ENCODE results near the gene CEP85. TPM values are rescaled to one million over a fixed set of nuclear protein-coding genes. Genes with fewer than 3 reads are reported as not detected.
"Not testable (repeated sequence)": the region's sequence is repeated elsewhere in the genome, so short reads cannot be mapped to it uniquely, and the experiment has no call there.

CEP85 gene
- total RNA-seq, 2 experiments from 2014 or later: 48.7 to 49.1 TPM

DNA sequence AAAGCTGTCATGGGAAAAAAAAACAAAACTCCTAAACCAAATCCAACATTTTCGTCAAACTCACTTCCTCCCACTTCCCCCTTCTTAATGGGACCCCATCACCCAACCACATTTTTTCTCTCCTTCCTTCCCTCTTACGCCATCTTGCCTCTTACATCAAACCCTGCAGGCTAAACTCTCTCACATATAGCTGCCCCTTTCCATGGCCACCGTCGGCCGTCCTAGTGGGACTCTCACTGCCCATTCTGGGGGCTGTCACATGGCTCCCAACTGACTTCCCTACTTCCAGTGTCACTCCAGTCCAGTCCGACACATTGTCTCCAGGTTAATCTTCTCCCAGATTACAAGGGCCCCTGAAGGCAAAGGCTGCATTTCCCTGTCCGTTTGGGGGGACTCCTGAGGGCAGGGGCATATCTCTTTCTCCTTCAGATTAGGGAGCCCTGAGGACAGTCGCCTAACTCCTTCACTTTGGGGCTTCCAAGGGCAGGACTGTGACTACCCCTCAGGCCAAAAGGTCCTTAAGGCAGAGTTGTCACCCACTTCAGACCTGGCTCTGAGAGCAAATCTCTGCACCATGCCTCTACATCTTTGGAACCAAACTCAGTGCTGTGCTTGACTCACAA is 71.8 kb downstream of the CEP85 start:
- DNase-seq (no peak), ATAC-seq (peak; percentile 4)
- H3K27ac Mint-ChIP-seq: peak overlapping the region; percentile 96
- H3K9me3 Mint-ChIP-seq (ENCODE audit: insufficient read depth): no peaks in the 10 kb centered on the region
- POLR2A ChIA-PET: interaction anchor here (1.4 to 4.9 kb wide), 3 partner anchors 9 to 17 kb away, joined by 3 to 79 read pairs (median 6); partner anchors contain the start of gene CD52
- H3K27me3 Mint-ChIP-seq (ENCODE audit: low read depth): no peaks in the 10 kb centered on the region
- peaks cover 44% of the 10 kb centered on the region for H3K4me1 Mint-ChIP-seq (ENCODE audit: low read depth)
- H3K36me3 Mint-ChIP-seq (ENCODE audit: low read depth): peaks cover 5% of the 10 kb centered on the region
- CTCF ChIA-PET: interaction anchor here (6.1 kb wide), 1 partner anchor 18 kb away, joined by 159 read pairs; no protein-coding TSS in a partner anchor
- peak overlapping the region; percentile 99 for H3K4me3 Mint-ChIP-seq

- H3K27me3 Mint-ChIP-seq (ENCODE audit: low read depth): no peaks in the 10 kb centered on the region
- POLR2A ChIA-PET: interaction anchor here (1.4 to 4.9 kb wide), 7 partner anchors 9 to 194 kb away, joined by 3 to 79 read pairs (median 10); partner anchors contain the start of genes CD52 and SH3BGRL3
- peaks cover 5% of the 10 kb centered on the region for H3K36me3 Mint-ChIP-seq (ENCODE audit: low read depth)
- peak; percentile 99 for ATAC-seq
- no peaks in the 10 kb centered on the region for H3K9me3 Mint-ChIP-seq (ENCODE audit: insufficient read depth)
- peak within 1 kb of the TSS; percentile 99 for H3K4me3 Mint-ChIP-seq
- H3K27ac Mint-ChIP-seq: peak within 1 kb of the TSS; percentile 96
- CTCF ChIA-PET: interaction anchor here (0.8 to 6.1 kb wide), 12 partner anchors 9 to 165 kb away, joined by 3 to 159 read pairs (median 5); partner anchors contain the start of gene CD52
- peak; percentile 97 for DNase-seq
- H3K4me1 Mint-ChIP-seq (ENCODE audit: low read depth): peaks cover 38% of the 10 kb centered on the region
Observed at GRCh38 chr1:26306290-26307229, 72.6 kb downstream of the CEP85 start, which contains the start of gene UBXN11. Gene UBXN11 (minus strand): TSS chr1:26306636. CDS start chr1:26302883, 3,753 bp downstream.

GRCh38 chr1:26307363-26307781 is 73.4 kb downstream of the CEP85 start:
- Mint-ChIP-seq H3K27ac (peak overlapping the region; percentile 96), H3K9me3 (ENCODE audit: insufficient read depth) (no peaks in the 10 kb centered on the region), H3K36me3 (ENCODE audit: low read depth) (peaks cover 5% of the 10 kb centered on the region), H3K4me3 (peak overlapping the region; percentile 99), H3K27me3 (ENCODE audit: low read depth) (no peaks in the 10 kb centered on the region), H3K4me1 (ENCODE audit: low read depth) (peaks cover 43% of the 10 kb centered on the region)
- ChIA-PET CTCF (interaction anchor here (0.7 to 6.1 kb wide), 17 partner anchors 8 to 164 kb away, joined by 3 to 159 read pairs (median 4); partner anchors contain the start of genes CD52, DHDDS and SH3BGRL3), POLR2A (interaction anchor here (1.7 to 4.9 kb wide), 5 partner anchors 11 to 193 kb away, joined by 3 to 79 read pairs (median 15); partner anchors contain the start of genes CD52 and SH3BGRL3)
- peak; percentile 11 for ATAC-seq
- DNase-seq: peak; percentile 38

DNA sequence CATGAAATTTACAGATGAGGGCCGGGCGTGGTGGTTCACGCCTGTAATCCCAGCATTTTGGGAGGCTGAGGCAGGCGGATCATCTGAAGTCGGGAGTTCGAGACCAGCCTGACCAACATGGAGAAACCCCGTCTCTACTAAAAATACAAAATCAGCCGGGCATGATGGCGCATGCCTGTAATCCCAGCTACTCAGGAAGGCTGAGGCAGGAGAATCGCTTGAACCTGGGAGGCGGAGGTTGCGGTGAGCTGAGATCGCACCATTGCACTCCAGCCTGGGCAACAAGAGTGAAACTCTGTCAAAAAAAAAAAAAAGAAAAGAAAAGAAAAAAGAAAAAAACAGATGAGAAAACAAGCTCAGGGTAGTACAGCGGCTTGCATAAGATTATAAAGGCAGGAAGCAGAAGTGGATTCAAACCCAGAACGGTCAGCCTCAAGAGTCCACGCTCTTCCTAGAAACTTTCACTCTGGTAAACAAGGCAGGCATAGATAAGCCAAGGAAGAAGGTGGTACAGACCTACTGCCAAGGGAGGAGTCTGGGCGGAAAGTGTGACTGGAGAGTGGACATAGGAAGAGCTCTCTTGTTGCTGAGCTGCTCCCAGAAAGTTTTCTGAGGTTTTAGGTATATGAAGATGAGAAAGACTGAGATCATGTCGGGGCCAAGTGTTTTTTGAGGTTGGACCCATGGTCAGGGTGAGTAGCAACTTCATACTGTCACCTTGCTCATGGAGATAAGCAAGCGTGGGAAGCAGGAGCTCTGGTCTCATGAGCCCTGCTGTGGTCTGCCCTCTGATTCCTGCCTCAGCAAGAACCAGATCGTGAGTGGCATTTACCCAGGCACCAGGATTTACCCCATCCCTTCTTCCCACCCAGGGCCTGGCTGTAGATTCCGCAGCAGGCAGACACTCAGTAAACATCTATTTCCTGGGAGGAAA is 74.2 kb downstream of the CEP85 start:
- ATAC-seq; DNase-seq; H3K36me3 Mint-ChIP-seq (ENCODE audit: low read depth); H3K27me3 Mint-ChIP-seq (ENCODE audit: low read depth); H3K9me3 Mint-ChIP-seq (ENCODE audit: insufficient read depth): not testable (repeated sequence)
- POLR2A ChIA-PET: interaction anchor here (0.6 to 4.9 kb wide), 8 partner anchors 10 to 192 kb away, joined by 3 to 79 read pairs (median 6); partner anchors contain the start of genes CD52, HMGN2 and SH3BGRL3
- CTCF ChIA-PET: interaction anchor here (0.7 to 6.1 kb wide), 16 partner anchors 10 to 163 kb away, joined by 3 to 159 read pairs (median 4); partner anchors contain the start of genes CD52, DHDDS and SH3BGRL3
- peak overlapping the region; percentile 96 for H3K27ac Mint-ChIP-seq
- H3K4me3 Mint-ChIP-seq: peak overlapping the region; percentile 99
- peaks cover 47% of the 10 kb centered on the region for H3K4me1 Mint-ChIP-seq (ENCODE audit: low read depth)

DNA sequence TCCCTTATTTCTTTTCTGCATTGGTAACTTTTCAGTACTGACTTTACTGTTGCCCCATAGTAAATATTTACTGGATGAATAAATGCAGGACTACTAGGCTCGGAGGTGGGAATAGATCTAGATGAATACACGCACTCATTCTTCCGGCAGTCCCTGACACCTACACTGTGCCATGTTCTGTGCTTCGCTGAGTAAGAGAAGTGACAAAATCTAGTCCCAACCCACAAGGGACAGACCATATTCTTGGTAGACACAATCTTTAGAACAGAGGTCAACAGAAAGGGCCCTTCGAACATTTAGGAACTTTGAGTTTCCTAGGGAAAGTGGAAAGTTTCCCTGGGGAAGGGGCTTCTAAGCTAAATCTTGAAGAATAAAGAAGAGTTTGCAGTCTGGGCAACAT is 80.5 kb downstream of the CEP85 start:
- ChIA-PET POLR2A (interaction anchor here (1.1 to 10.8 kb wide), 2 partner anchors 12 to 31 kb away, joined by 3 to 409 read pairs; partner anchors contain the start of gene SH3BGRL3), CTCF (interaction anchor here (0.6 to 11.5 kb wide), 9 partner anchors 8 to 103 kb away, joined by 3 to 591 read pairs (median 6); partner anchors contain the start of genes CEP85, SH3BGRL3 and UBXN11)
- Mint-ChIP-seq H3K4me1 (ENCODE audit: low read depth) (peaks cover 52% of the 10 kb centered on the region), H3K27ac (peak overlapping the region; percentile 75), H3K9me3 (ENCODE audit: insufficient read depth) (no peaks in the 10 kb centered on the region), H3K36me3 (ENCODE audit: low read depth) (peaks cover 20% of the 10 kb centered on the region), H3K27me3 (ENCODE audit: low read depth) (no peaks in the 10 kb centered on the region), H3K4me3 (peak overlapping the region; percentile 9)
- ATAC-seq: no peak
- DNase-seq: no peak

DNA sequence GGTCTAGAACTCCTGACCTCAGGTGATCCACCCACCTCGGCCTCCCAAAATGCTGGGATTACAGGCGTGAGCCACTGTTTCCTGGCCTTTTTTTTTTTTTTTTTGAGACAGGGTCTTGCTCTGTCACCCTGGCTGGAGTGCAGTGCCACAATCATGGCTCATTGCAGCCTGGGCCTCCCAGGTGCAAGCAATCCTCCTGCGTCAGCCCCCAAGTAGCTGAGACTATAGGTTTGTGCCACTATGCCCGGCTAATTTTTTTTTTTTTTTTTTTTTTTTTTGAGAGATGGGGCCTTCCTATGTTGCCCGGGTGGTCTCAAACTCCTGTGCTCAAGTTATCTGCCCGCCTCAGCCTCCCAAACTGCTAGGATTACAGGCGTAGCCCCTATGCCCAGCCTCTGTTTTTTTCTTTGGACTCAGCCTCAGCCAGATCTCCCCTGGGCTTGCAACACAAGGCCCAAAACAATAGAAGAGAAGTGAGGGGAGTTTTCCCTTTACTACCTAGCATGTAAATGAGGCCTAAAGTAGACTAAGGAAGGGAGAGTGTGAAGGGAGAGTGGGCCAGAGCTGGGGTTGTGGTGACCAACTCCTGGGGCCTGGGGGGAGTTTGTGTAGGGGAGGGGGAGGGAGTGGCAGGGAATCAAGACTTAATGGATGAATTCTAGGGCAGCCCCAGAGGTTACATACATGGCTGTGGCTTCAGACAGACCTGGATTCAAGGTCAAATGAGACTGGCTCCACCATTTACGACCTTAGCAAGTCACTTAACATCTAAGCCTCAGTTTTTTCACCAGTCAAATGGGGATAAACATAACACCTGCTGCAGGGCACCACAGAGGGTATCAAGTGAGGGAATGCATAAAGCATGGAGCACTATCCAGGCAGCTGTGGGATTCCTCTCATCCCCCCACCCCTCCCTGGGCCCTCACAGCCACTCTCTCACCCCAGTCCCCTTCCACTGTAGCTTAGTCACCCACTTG is 82.2 kb downstream of the CEP85 start:
- ATAC-seq (no peak), DNase-seq (no peak)
- Mint-ChIP-seq H3K9me3 (ENCODE audit: insufficient read depth) (no peaks in the 10 kb centered on the region), H3K27me3 (ENCODE audit: low read depth) (no peaks in the 10 kb centered on the region), H3K36me3 (ENCODE audit: low read depth) (peaks cover 32% of the 10 kb centered on the region), H3K4me3 (peak overlapping the region; percentile 84), H3K4me1 (ENCODE audit: low read depth) (peaks cover 61% of the 10 kb centered on the region), H3K27ac (peak overlapping the region; percentile 75)
- ChIA-PET CTCF (interaction anchor here (1.1 to 11.5 kb wide), 10 partner anchors 8 to 101 kb away, joined by 4 to 591 read pairs (median 7); partner anchors contain the start of genes CEP85, SH3BGRL3 and UBXN11), POLR2A (interaction anchor here (1.3 to 10.8 kb wide), 3 partner anchors 9 to 63 kb away, joined by 3 to 409 read pairs (median 51); partner anchors contain the start of genes SH3BGRL3 and UBXN11)

GRCh38 chr1:26317146-26317545 is 83.1 kb downstream of the CEP85 start:
- Mint-ChIP-seq H3K27me3 (ENCODE audit: low read depth) (no peaks in the 10 kb centered on the region), H3K36me3 (ENCODE audit: low read depth) (peaks cover 41% of the 10 kb centered on the region), H3K27ac (peak overlapping the region; percentile 78), H3K4me3 (peak overlapping the region; percentile 84), H3K4me1 (ENCODE audit: low read depth) (peaks cover 65% of the 10 kb centered on the region), H3K9me3 (ENCODE audit: insufficient read depth) (no peaks in the 10 kb centered on the region)
- ChIA-PET POLR2A (interaction anchor here (0.9 to 10.8 kb wide), 9 partner anchors 8 to 83 kb away, joined by 3 to 409 read pairs (median 6); partner anchors contain the start of genes CEP85, SH3BGRL3 and UBXN11), CTCF (interaction anchor here (1.0 to 11.5 kb wide), 14 partner anchors 9 to 115 kb away, joined by 3 to 591 read pairs (median 6); partner anchors contain the start of genes CEP85, DHDDS, SH3BGRL3 and UBXN11)
- ATAC-seq (no peak), DNase-seq (no peak)

GRCh38 chr1:26317612-26318337 is 83.8 kb downstream of the CEP85 start, which contains the start of gene CD52:
Gene CD52 (plus strand): TSS chr1:26317958. CDS start chr1:26318018, 60 bp downstream.
- H3K27me3 Mint-ChIP-seq (ENCODE audit: low read depth): no peaks in the 10 kb centered on the region
- H3K9me3 Mint-ChIP-seq (ENCODE audit: insufficient read depth): no peaks in the 10 kb centered on the region
- H3K36me3 Mint-ChIP-seq (ENCODE audit: low read depth): peaks cover 47% of the 10 kb centered on the region
- CTCF ChIA-PET: interaction anchor here (0.6 to 11.5 kb wide), 22 partner anchors 10 to 192 kb away, joined by 3 to 591 read pairs (median 4); partner anchors contain the start of genes CEP85, DHDDS, SH3BGRL3 and UBXN11
- POLR2A ChIA-PET: interaction anchor here (0.7 to 10.8 kb wide), 10 partner anchors 8 to 98 kb away, joined by 3 to 409 read pairs (median 4); partner anchors contain the start of genes CEP85, SH3BGRL3 and UBXN11
- DNase-seq: peak; percentile 92
- ATAC-seq: peak; percentile 83
- peaks cover 71% of the 10 kb centered on the region for H3K4me1 Mint-ChIP-seq (ENCODE audit: low read depth)
- peak within 1 kb of the TSS; percentile 84 for H3K4me3 Mint-ChIP-seq
- peak within 1 kb of the TSS; percentile 78 for H3K27ac Mint-ChIP-seq

All from activated CD8-positive, alpha-beta T cell treated with anti-CD3 and anti-CD28 coated beads, Interleukin-2, amount 10 ng/mL, durations not matched to agents 7 days and 5 days (primary cell).